ENCODE measurements around the gene FRMD3.

Gene FRMD3

GRCh38 chr9:83479765-83480164 lies 58.4 kb downstream of the FRMD3 start:
- no peak for TF ChIP-seq CTCF (IDR thresholded peaks at IDR 0.05; ENCODE audit: insufficient read depth, low read length, poor library complexity, severe bottlenecking)
- Histone ChIP-seq H3K27me3 (replicated peaks; ENCODE audit: control insufficient read depth, insufficient read depth, low read length) (no peaks in the 10 kb centered on the region; the same call in 1 of the 2 replicates), H3K36me3 (ENCODE audit: control insufficient read depth, insufficient read depth, low read length) (no peaks in the 10 kb centered on the region), H3K4me3 (replicated peaks; ENCODE audit: low read depth, low read length) (no peak overlapping the region)
- no peak for DNase-seq (ENCODE audit: extremely low read depth, insufficient read length)

- H3K27me3 ChIP-seq (replicated peaks; ENCODE audit: control insufficient read depth, insufficient read depth, low read length): no peaks in the 10 kb centered on the region
- no peaks in the 10 kb centered on the region for H3K36me3 ChIP-seq (ENCODE audit: control insufficient read depth, insufficient read depth, low read length)
- DNase-seq (ENCODE audit: extremely low read depth, insufficient read length): no peak
- no peak overlapping the region for H3K4me3 ChIP-seq (replicated peaks; ENCODE audit: low read depth, low read length)
- TF ChIP-seq CTCF (IDR thresholded peaks at IDR 0.05; ENCODE audit: insufficient read depth, low read length, poor library complexity, severe bottlenecking): no peak
These were observed 60.6 kb downstream of the FRMD3 start for GRCh38 chr9:83477571-83477970.

- no peaks in the 10 kb centered on the region for H3K36me3 ChIP-seq (ENCODE audit: control insufficient read depth, insufficient read depth, low read length)
- no peak for DNase-seq (ENCODE audit: extremely low read depth, insufficient read length)
- no peak overlapping the region for H3K4me3 ChIP-seq (replicated peaks; ENCODE audit: low read depth, low read length)
- H3K27me3 ChIP-seq (replicated peaks; ENCODE audit: control insufficient read depth, insufficient read depth, low read length): no peaks in the 10 kb centered on the region
- no peak for TF ChIP-seq CTCF (IDR thresholded peaks at IDR 0.05; ENCODE audit: insufficient read depth, low read length, poor library complexity, severe bottlenecking)
These were observed 61.1 kb downstream of the FRMD3 start for GRCh38 chr9:83477120-83477519.

GRCh38 chr9:83476513-83476912 lies 61.7 kb downstream of the FRMD3 start:
- TF ChIP-seq CTCF (IDR thresholded peaks at IDR 0.05; ENCODE audit: insufficient read depth, low read length, poor library complexity, severe bottlenecking): no peak
- H3K36me3 ChIP-seq (ENCODE audit: control insufficient read depth, insufficient read depth, low read length): no peaks in the 10 kb centered on the region
- H3K4me3 ChIP-seq (replicated peaks; ENCODE audit: low read depth, low read length): no peak overlapping the region
- no peaks in the 10 kb centered on the region for H3K27me3 ChIP-seq (replicated peaks; ENCODE audit: control insufficient read depth, insufficient read depth, low read length)
- no peak for DNase-seq (ENCODE audit: extremely low read depth, insufficient read length)

GRCh38 chr9:83475741-83476140 lies 62.5 kb downstream of the FRMD3 start:
- no peaks in the 10 kb centered on the region for H3K36me3 ChIP-seq (ENCODE audit: control insufficient read depth, insufficient read depth, low read length)
- TF ChIP-seq CTCF (IDR thresholded peaks at IDR 0.05; ENCODE audit: insufficient read depth, low read length, poor library complexity, severe bottlenecking): no peak
- H3K27me3 ChIP-seq (replicated peaks; ENCODE audit: control insufficient read depth, insufficient read depth, low read length): no peaks in the 10 kb centered on the region
- no peak for DNase-seq (ENCODE audit: extremely low read depth, insufficient read length)
- no peak overlapping the region for H3K4me3 ChIP-seq (replicated peaks; ENCODE audit: low read depth, low read length)

GRCh38 chr9:83474631-83475030 lies 63.6 kb downstream of the FRMD3 start:
- no peak for DNase-seq (ENCODE audit: extremely low read depth, insufficient read length)
- Histone ChIP-seq H3K4me3 (replicated peaks; ENCODE audit: low read depth, low read length) (no peak overlapping the region), H3K27me3 (replicated peaks; ENCODE audit: control insufficient read depth, insufficient read depth, low read length) (no peaks in the 10 kb centered on the region), H3K36me3 (ENCODE audit: control insufficient read depth, insufficient read depth, low read length) (no peaks in the 10 kb centered on the region)
- no peak for TF ChIP-seq CTCF (IDR thresholded peaks at IDR 0.05; ENCODE audit: insufficient read depth, low read length, poor library complexity, severe bottlenecking)

Data from GM06990 (cell line).